HUES48 (cell line): ENCODE data around the gene MCOLN2.

Source experiments
- H3K27ac ChIP-seq: one replicate; pipeline ENCODE4 v1.7.0; 2013; ENCODE audit warnings: low read depth, low read length, inconsistent platforms
- H3K27me3 ChIP-seq: 2 replicates; pipeline ENCODE4 v1.6.1; 2013; ENCODE audit warnings: mild to moderate bottlenecking, low read length; ENCODE audit not compliant: control insufficient read depth, insufficient read depth
- H3K36me3 ChIP-seq: 2 replicates; pipeline ENCODE4 v1.6.1; 2013; ENCODE audit warnings: low read length; ENCODE audit not compliant: control insufficient read depth, insufficient read depth
- H3K4me1 ChIP-seq: 2 replicates; pipeline ENCODE4 v1.6.1; 2013; ENCODE audit warnings: mild to moderate bottlenecking, low read length; ENCODE audit not compliant: control insufficient read depth, insufficient read depth
- H3K4me3 ChIP-seq: 2 replicates; pipeline ENCODE4 v1.5.1; 2013; ENCODE audit warnings: mild to moderate bottlenecking, low read depth, low read length
- H3K9ac ChIP-seq: 2 replicates; pipeline ENCODE4 v1.6.1; 2013; ENCODE audit warnings: mild to moderate bottlenecking, low read depth, low read length, moderate library complexity
- H3K9me3 ChIP-seq: 2 replicates; pipeline ENCODE4 v1.6.1; 2013; ENCODE audit warnings: low read length; ENCODE audit not compliant: control insufficient read depth, insufficient read depth

The MCOLN2 gene

GRCh38 chr1:84982395-84982794, 14.5 kb downstream of the MCOLN2 start:
- Histone ChIP-seq H3K4me3 (no peak overlapping the region), H3K9me3 (no peaks in the 10 kb centered on the region), H3K27me3 (no peaks in the 10 kb centered on the region), H3K27ac (no peak overlapping the region), H3K9ac (no peak overlapping the region), H3K4me1 (no peaks in the 10 kb centered on the region), H3K36me3 (no peaks in the 10 kb centered on the region)

DNA sequence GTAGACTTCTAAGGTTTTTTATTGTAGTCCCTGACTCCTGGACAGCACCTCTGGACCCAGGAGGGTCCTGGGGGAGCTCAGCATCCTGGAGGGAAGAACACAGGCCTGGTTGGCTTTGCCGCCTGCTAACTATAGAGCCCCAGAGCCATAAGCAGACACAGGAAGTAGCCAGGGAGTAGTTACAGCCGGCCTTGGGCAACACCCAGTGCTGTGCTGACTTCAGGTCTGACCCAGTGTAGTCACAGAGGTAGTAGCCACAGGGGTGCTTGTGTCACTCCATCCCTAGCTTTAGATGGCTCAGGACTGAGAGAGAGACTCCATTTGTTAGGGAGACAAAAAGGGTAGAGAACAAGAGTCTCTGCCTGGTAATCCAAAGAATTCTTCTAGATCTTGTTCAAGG, 21.9 kb downstream of the MCOLN2 start:
- no peaks in the 10 kb centered on the region for H3K9me3 ChIP-seq

DNA sequence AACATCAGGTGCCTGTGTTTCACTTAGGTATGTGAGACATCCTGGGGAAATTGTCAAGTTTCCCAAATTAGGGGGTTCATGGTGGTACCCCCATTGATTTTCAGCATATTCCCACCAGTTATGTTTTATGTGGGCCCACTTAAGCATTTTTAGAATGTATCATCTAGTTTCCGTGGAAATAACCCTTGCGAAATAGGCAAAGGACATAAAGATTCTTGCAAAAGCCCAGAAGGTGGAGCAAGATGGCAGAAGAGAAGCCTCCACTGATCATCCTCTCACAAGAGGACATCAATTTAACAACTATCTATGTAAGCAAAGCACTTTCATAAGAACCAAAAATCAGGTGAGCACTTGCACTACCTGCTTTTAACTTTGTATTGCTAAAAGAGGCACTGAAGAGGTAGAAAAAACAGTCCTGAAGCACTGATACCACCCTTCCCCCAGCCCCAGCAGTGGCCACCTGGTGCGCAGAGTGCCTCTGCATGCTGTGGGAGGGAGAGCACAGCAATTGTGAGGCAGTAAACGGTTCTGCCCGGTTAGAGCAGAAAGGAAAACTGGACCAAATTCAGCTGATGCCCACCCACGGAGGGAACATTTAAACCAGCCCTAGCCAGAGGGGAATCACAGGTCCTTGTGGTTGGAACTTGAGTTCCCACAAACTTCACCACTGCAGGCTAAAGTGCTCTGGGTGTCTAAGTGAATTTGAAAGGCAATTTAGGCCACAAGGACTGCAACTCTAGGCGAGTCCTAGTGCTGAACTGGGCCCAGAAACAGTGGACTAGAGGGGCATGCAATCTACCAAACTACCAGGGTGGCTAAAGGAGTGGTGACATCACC, 23.2 kb downstream of the MCOLN2 start:
- no peak overlapping the region for H3K9ac ChIP-seq
- H3K4me3 ChIP-seq = no peak overlapping the region
- H3K27ac ChIP-seq = no peak overlapping the region
- H3K9me3 ChIP-seq = no peaks in the 10 kb centered on the region
- H3K4me1 ChIP-seq = peaks cover 5% of the 10 kb centered on the region; the same call in 1 of the 2 replicates
- H3K36me3 ChIP-seq = no peaks in the 10 kb centered on the region
- no peaks in the 10 kb centered on the region for H3K27me3 ChIP-seq

More for the DNA sequence above, 21.9 kb downstream of the MCOLN2 start:
- no peaks in the 10 kb centered on the region for H3K27me3 ChIP-seq
- no peaks in the 10 kb centered on the region for H3K36me3 ChIP-seq
- no peak overlapping the region for H3K9ac ChIP-seq
- H3K27ac ChIP-seq = no peak overlapping the region
- H3K4me1 ChIP-seq = peaks cover 5% of the 10 kb centered on the region; the same call in 1 of the 2 replicates
- H3K4me3 ChIP-seq = no peak overlapping the region

DNA sequence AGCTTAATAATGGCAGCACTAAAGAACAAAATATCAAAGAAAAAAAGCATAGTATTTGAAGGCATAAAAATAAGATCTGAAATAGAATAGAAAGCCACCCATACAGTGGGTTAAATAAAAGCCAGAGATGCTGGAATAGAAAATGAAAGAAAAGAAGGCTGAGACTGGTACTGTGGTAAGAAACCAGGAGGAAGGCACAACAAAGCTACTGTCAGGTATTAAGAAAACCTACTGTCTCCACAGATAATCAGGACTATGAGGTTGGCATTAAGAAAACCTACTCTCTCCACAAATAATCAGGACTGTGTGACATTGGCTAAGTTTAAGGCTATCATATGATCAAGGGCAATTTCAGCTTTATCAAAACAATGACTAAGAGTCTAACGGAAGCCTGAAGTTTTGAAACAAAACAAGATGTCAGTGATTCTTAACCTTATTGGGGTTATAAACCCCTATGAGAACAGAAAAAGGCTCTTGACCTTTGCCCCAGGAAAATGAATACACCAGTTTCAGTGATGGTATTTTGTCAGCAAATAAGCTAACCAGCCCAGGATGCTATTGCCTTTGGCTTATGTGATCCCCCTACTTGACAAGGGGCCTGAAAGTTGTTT, 24.4 kb downstream of the MCOLN2 start:
- Histone ChIP-seq H3K9me3 (no peaks in the 10 kb centered on the region), H3K27me3 (no peaks in the 10 kb centered on the region), H3K36me3 (no peaks in the 10 kb centered on the region), H3K4me3 (no peak overlapping the region), H3K27ac (no peak overlapping the region), H3K4me1 (peaks cover 5% of the 10 kb centered on the region; the same call in 1 of the 2 replicates), H3K9ac (no peak overlapping the region)

DNA sequence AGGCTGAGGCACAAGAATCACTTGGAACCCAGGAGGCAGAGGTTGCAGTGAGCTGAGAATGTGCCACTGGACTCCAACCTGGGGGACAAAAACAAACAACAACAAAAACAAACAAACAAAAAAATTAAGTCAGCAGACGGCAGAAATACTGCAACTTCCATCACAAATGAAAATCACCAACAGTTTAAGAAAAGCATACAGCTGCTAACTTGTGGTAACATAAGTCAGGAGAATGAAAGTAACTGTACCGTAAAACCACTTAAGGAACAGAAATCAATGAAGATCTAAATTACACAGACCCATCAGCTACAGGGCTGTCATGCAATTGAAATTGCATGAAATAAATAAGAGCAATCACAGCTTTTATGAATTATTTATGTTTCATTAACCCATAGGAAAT, 25.0 kb downstream of the MCOLN2 start:
- H3K4me3 ChIP-seq = no peak overlapping the region
- no peaks in the 10 kb centered on the region for H3K27me3 ChIP-seq
- H3K9me3 ChIP-seq = no peaks in the 10 kb centered on the region
- no peaks in the 10 kb centered on the region for H3K36me3 ChIP-seq
- H3K9ac ChIP-seq = no peak overlapping the region
- H3K4me1 ChIP-seq = peaks cover 5% of the 10 kb centered on the region; the same call in 1 of the 2 replicates
- no peak overlapping the region for H3K27ac ChIP-seq

- no peaks in the 10 kb centered on the region for H3K36me3 ChIP-seq
- no peak overlapping the region for H3K4me3 ChIP-seq
- H3K4me1 ChIP-seq = peaks cover 5% of the 10 kb centered on the region; the same call in 1 of the 2 replicates
- no peaks in the 10 kb centered on the region for H3K9me3 ChIP-seq
- H3K27me3 ChIP-seq = no peaks in the 10 kb centered on the region
- H3K9ac ChIP-seq = no peak overlapping the region
- no peak overlapping the region for H3K27ac ChIP-seq
Measured at GRCh38 chr1:84969489-84970250, 27.2 kb downstream of the MCOLN2 start.

- Histone ChIP-seq H3K4me1 (peaks cover 3% of the 10 kb centered on the region; the same call in 1 of the 2 replicates), H3K9ac (no peak overlapping the region), H3K9me3 (no peaks in the 10 kb centered on the region), H3K27ac (no peak overlapping the region), H3K36me3 (no peaks in the 10 kb centered on the region), H3K4me3 (no peak overlapping the region), H3K27me3 (no peaks in the 10 kb centered on the region)
Measured at GRCh38 chr1:84968865-84969264, 28.0 kb downstream of the MCOLN2 start.

- H3K4me1 ChIP-seq = no peaks in the 10 kb centered on the region
- H3K9me3 ChIP-seq = no peaks in the 10 kb centered on the region
- no peaks in the 10 kb centered on the region for H3K36me3 ChIP-seq
- H3K9ac ChIP-seq = no peak overlapping the region
- H3K4me3 ChIP-seq = no peak overlapping the region
- H3K27me3 ChIP-seq = no peaks in the 10 kb centered on the region
- no peak overlapping the region for H3K27ac ChIP-seq
Measured at GRCh38 chr1:84968101-84968500, 28.8 kb downstream of the MCOLN2 start.

DNA sequence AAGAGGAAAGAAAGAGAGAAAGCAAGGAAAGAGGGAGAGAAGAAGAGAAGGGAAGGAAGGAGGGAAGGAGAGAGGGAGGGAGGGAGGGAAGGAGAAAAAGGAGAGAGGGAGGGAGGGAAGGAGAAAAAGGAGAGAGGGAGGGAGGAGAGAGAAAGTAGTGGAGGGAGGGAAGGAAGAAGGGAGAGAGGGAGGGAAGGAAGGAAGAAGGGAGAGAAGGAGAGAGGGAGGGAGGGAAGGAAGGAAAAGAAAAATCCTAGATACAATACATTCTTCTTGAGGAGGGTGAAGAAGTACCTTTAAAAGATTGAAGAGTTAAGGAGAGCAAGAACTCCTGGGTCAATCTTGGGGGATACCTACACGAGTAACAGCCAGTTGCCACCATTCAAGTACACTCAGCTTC, 29.2 kb downstream of the MCOLN2 start:
- no peaks in the 10 kb centered on the region for H3K9me3 ChIP-seq
- H3K4me1 ChIP-seq = no peaks in the 10 kb centered on the region
- no peak overlapping the region for H3K9ac ChIP-seq
- H3K27me3 ChIP-seq = no peaks in the 10 kb centered on the region
- H3K36me3 ChIP-seq = no peaks in the 10 kb centered on the region
- H3K27ac ChIP-seq = no peak overlapping the region
- no peak overlapping the region for H3K4me3 ChIP-seq

GRCh38 chr1:84963021-84963420, 33.9 kb downstream of the MCOLN2 start:
- Histone ChIP-seq H3K27ac (no peak overlapping the region), H3K36me3 (no peaks in the 10 kb centered on the region), H3K9me3 (no peaks in the 10 kb centered on the region), H3K9ac (no peak overlapping the region), H3K4me3 (no peak overlapping the region), H3K27me3 (no peaks in the 10 kb centered on the region), H3K4me1 (no peaks in the 10 kb centered on the region)

DNA sequence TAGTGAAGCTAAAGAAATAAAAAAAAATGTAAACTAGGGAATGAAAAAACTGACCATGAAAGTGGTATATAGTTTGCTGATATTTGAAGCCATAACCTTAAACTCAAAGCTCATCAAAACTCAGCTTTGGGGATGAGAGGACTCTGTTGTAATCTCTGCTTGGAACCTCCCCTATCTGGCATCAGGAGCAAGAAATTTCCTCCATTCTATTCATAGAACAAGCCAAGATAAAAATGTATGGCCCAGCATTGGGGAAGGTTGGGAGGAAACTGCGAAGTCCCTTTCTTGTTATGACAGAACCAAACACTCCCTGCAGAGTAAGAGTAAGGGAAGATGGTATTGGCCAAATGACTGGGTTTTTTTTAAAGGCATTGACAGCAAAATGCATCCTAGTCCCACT, 35.6 kb downstream of the MCOLN2 start:
- Histone ChIP-seq H3K4me1 (no peaks in the 10 kb centered on the region), H3K9me3 (no peaks in the 10 kb centered on the region), H3K27me3 (no peaks in the 10 kb centered on the region), H3K9ac (no peak overlapping the region), H3K4me3 (no peak overlapping the region), H3K27ac (no peak overlapping the region), H3K36me3 (no peaks in the 10 kb centered on the region)
